HCT116 (cell line): ENCODE data around the gene LGALS7.

Experiments used
- ELF1 ChIP-seq: IDR thresholded peaks from 2 replicates; pipeline ENCODE4 v1.6.1; 2012; ENCODE audit warnings: low read depth, borderline replicate concordance
- EZH2phosphoT487 ChIP-seq: fragments of 200-600 bp; IDR thresholded peaks from 2 replicates; pipeline ENCODE4 v1.6.1; 2018; ENCODE audit warnings: antibody characterized with exemption, borderline replicate concordance
- JUND ChIP-seq: IDR thresholded peaks from 2 replicates; pipeline ENCODE4 v1.6.1; 2012
- POLR2A ChIP-seq: IDR thresholded peaks from 2 replicates; pipeline ENCODE4 v1.7.0; 2011; ENCODE audit warnings: borderline replicate concordance; ENCODE audit not compliant: insufficient read depth, insufficient read length; ENCODE audit errors: extremely low read depth
- REST ChIP-seq: IDR thresholded peaks from 2 replicates; pipeline ENCODE4 v1.6.1; 2012; ENCODE audit warnings: low read depth
- YY1 ChIP-seq: IDR thresholded peaks from 2 replicates; pipeline ENCODE4 v1.6.1; 2011; ENCODE audit warnings: low read length, low read depth, moderate library complexity, mild to moderate bottlenecking; ENCODE audit not compliant: insufficient replicate concordance; ENCODE audit errors: extremely low read depth
- ZBTB33 ChIP-seq: IDR thresholded peaks from 2 replicates; pipeline ENCODE4 v1.6.1; 2011; ENCODE audit warnings: mild to moderate bottlenecking, low read length, moderate library complexity; ENCODE audit not compliant: insufficient replicate concordance; ENCODE audit errors: extremely low read depth
- ZNF274 ChIP-seq: fragments of 200-500 bp; sonication (Bioruptor generic); IDR thresholded peaks from 2 replicates; pipeline ENCODE4 v1.6.1; 2014; ENCODE audit warnings: mild to moderate bottlenecking, low read depth, low read length, inconsistent platforms
- TF ChIP-seq, protein P1 (sequence below), 3 experiments: fragments of 200-600 bp in 1 of 3; sonication (generic) in 1 of 3; IDR thresholded peaks in 2 of 3; conservative IDR thresholded peaks in 1 of 3; 2 replicates each; pipeline ENCODE4 v1.5.1; 2012 to 2017; ENCODE audit warnings: low read depth in 2 of 3, low read length in 2 of 3, antibody characterized with exemption in 1 of 3, borderline replicate concordance in 1 of 3, control low read depth in 1 of 3, mild to moderate bottlenecking in 1 of 3, mixed read lengths in 1 of 3, mixed run types in 1 of 3, moderate library complexity in 1 of 3; ENCODE audit not compliant: insufficient read depth in 1 of 3

GRCh38 chr19:38786572-38787265, 13.4 kb upstream of the LGALS7 start:
- TF ChIP-seq, protein P1, sequence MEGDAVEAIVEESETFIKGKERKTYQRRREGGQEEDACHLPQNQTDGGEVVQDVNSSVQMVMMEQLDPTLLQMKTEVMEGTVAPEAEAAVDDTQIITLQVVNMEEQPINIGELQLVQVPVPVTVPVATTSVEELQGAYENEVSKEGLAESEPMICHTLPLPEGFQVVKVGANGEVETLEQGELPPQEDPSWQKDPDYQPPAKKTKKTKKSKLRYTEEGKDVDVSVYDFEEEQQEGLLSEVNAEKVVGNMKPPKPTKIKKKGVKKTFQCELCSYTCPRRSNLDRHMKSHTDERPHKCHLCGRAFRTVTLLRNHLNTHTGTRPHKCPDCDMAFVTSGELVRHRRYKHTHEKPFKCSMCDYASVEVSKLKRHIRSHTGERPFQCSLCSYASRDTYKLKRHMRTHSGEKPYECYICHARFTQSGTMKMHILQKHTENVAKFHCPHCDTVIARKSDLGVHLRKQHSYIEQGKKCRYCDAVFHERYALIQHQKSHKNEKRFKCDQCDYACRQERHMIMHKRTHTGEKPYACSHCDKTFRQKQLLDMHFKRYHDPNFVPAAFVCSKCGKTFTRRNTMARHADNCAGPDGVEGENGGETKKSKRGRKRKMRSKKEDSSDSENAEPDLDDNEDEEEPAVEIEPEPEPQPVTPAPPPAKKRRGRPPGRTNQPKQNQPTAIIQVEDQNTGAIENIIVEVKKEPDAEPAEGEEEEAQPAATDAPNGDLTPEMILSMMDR (IDR thresholded peaks at IDR 0.05 in 2 of 3, conservative IDR thresholded peaks at IDR 0.05 in 1 of 3; ENCODE audit: borderline replicate concordance in 1 of 3, insufficient read depth in 1 of 3, low read depth in 2 of 3, low read length in 2 of 3) = no peak
- no peak for TF ChIP-seq EZH2phosphoT487
- no peak for TF ChIP-seq POLR2A
- no peak for TF ChIP-seq ELF1
- TF ChIP-seq YY1 = no peak
- TF ChIP-seq JUND = no peak
- TF ChIP-seq ZNF274 = no peak
- no peak for TF ChIP-seq ZBTB33
- no peak for TF ChIP-seq REST
